Chondrocyte (in vitro differentiated cells): Measurements from ENCODE around the gene SDHB. TPM values are rescaled to one million over a fixed set of nuclear protein-coding genes. Genes with fewer than 3 reads are reported as not detected.

Experiments used
- DNase-seq: peaks from one replicate; pipeline ENCODE4 v3.0.0; 2021; ENCODE audit warnings: mixed read lengths, low spot score
- H3K27ac Mint-ChIP-seq: one replicate; pipeline ENCODE4 v1.8.0; 2021; ENCODE audit warnings: mild to moderate bottlenecking, moderate library complexity, mixed read lengths; ENCODE audit not compliant: unreplicated experiment
- H3K27me3 Mint-ChIP-seq: 2 replicates; pipeline ENCODE4 v1.8.0; 2021; ENCODE audit warnings: low read depth, mixed read lengths
- H3K36me3 Mint-ChIP-seq: 2 replicates; pipeline ENCODE4 v1.8.0; 2021; ENCODE audit warnings: low read depth, mixed read lengths
- H3K4me1 Mint-ChIP-seq: 2 replicates; pipeline ENCODE4 v1.8.0; 2021; ENCODE audit warnings: low read depth, mild to moderate bottlenecking, mixed read lengths
- H3K4me3 Mint-ChIP-seq: one replicate; pipeline ENCODE4 v1.8.0; 2021; ENCODE audit warnings: mild to moderate bottlenecking, moderate library complexity, mixed read lengths; ENCODE audit not compliant: unreplicated experiment
- H3K9me3 Mint-ChIP-seq: 2 replicates; pipeline ENCODE4 v1.8.0; 2021; ENCODE audit warnings: low read depth, mixed read lengths
- CTCF ChIP-seq: fragments of 200-600 bp; sonication (generic); IDR thresholded peaks from 2 replicates; pipeline ENCODE4 v1.5.0; 2021; ENCODE audit warnings: antibody characterized with exemption, mild to moderate bottlenecking, moderate library complexity
- total RNA-seq: library from RNA; stranded (reverse); gene quantifications from 3 replicates; pipeline ENCODE4 v1.2.1, GENCODE V29; 2021

SDHB gene
- total RNA-seq, 1 donor from 2014 or later = 54.7 TPM

DNA sequence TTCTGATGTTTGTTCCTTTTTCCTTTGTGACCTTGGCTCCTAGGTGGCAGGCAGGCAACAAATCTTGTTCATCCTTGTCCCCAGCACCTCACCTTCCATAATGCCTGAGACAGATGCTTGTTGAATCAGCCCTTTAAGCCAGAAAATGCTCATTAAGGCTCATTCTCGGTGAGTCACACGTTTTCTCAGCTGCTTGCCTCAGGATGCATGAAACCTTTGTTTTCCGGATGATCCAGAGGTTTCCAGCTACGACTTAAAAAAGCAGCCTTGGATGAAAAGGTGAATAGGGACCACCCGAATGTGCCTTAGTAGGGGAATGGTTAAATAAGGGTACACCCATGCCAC, 37.5 kb downstream of the SDHB start:
- peak overlapping the region; percentile 76 for H3K27ac Mint-ChIP-seq
- no peak overlapping the region for H3K4me3 Mint-ChIP-seq
- peaks cover 42% of the 10 kb centered on the region for H3K4me1 Mint-ChIP-seq
- DNase-seq = no peak
- TF ChIP-seq CTCF = no peak
- H3K27me3 Mint-ChIP-seq = no peaks in the 10 kb centered on the region
- H3K9me3 Mint-ChIP-seq = no peaks in the 10 kb centered on the region
- peaks cover 15% of the 10 kb centered on the region for H3K36me3 Mint-ChIP-seq

DNA sequence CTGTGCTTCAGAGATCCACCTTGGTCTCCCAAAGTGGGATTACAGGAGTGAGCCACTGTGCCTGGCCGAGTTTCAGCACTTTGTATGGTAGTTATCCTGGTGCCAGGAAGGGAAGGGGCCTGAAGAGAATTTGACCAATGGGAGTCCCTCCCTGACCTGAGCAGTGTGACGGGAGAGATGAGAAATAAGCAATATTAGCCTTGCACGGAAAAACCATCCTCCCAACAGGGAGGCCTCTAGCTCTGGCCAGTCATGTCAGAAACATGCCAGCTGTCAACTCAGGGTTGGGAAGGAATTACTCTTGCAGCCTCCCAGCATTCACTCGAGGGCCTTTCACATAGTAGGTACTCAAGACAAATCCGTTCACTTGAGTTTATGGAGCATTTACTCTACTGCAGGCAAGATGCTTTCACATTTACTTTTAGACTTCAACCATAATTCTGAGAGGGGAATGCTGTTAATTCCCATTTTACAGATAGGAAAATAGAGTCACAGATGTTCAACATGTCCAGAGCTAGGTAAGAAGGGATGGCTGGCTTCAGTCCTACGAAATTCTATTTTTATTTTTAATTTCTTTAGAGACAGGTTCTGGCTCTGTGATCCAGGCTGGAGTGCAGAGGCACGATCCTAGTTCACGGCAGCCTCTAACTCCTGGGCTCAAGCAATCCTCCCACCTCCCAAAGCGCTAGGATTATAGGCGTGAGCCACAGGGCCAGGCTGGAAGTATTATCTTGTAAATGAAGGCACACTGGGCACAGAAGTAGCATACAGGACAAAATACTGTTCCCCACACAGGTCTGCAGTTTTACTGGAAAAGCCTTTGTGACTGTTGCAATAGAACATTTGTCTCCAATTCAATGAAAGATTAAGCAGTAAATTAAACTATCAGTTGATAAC, 38.9 kb downstream of the SDHB start:
- no peak overlapping the region for H3K4me3 Mint-ChIP-seq
- DNase-seq = peak; percentile 19
- peaks cover 7% of the 10 kb centered on the region for H3K36me3 Mint-ChIP-seq
- H3K4me1 Mint-ChIP-seq = peaks cover 54% of the 10 kb centered on the region
- no peaks in the 10 kb centered on the region for H3K27me3 Mint-ChIP-seq
- no peak overlapping the region for H3K27ac Mint-ChIP-seq
- H3K9me3 Mint-ChIP-seq = no peaks in the 10 kb centered on the region
- no peak for TF ChIP-seq CTCF

DNA sequence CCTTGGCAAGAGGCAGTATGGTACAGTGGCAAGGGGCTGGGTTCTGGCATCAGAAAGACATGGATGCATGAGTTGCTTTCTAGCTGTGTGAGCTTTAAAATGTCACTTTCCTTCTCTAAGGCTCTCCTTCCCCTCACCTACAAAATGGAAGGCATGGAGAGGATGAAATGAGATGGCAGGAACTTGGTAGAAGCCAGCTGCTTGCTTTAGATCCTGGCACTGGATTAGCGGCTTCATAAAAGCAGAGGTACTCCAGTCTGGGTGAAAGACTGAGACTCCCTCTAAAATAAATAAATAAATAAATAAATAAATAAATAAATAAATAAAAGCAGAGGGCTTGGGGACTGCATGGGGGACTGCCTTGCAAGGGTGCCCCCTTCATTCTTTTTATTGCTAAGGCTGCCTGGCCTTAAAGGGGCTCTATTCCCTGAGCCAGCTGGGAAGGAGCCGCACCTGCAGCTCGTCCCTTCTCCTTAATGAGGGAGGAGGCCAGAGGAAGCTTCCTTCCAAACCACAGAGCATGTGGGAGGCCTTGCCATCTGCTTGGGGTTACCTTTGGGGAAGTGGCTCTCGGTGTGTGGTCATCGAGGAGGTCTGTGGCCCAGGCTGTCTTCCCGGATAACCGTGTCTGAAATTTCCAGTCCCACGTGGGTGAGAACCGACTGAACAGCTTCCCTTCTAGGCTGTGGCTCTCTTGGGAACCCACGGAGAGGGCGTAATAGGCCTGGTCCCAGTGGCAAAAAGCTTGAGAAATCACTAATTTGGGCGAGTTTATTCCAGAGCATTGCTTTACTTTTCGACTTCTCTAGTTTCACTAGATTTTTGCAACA, 40.1 kb downstream of the SDHB start:
- Mint-ChIP-seq H3K9me3 (no peaks in the 10 kb centered on the region), H3K4me3 (no peak overlapping the region), H3K27ac (peak overlapping the region; percentile 81), H3K4me1 (peaks cover 62% of the 10 kb centered on the region), H3K27me3 (no peaks in the 10 kb centered on the region), H3K36me3 (peaks cover 1% of the 10 kb centered on the region)
- DNase-seq = peak; percentile 53
- TF ChIP-seq CTCF = no peak

- Mint-ChIP-seq H3K4me3 (no peak overlapping the region), H3K36me3 (peaks cover 1% of the 10 kb centered on the region), H3K27me3 (no peaks in the 10 kb centered on the region), H3K4me1 (peaks cover 62% of the 10 kb centered on the region), H3K27ac (peak overlapping the region; percentile 81), H3K9me3 (no peaks in the 10 kb centered on the region)
- no peak for TF ChIP-seq CTCF
- peak; percentile 65 for DNase-seq
Observed at GRCh38 chr1:17012775-17013490, 40.9 kb downstream of the SDHB start.
